Neural crest cell (in vitro differentiated cells): ENCODE results near the gene CPNE5. TPM values are rescaled to one million over a fixed set of nuclear protein-coding genes. Genes with fewer than 3 reads are reported as not detected.

Source experiments
- DNase-seq: peaks from one replicate; pipeline ENCODE4 v3.0.0; 2021; ENCODE audit warnings: low read depth, mixed read lengths, low spot score
- H3K27ac Mint-ChIP-seq: one replicate; pipeline ENCODE4 v1.8.0; 2021; ENCODE audit warnings: mild to moderate bottlenecking, mixed read lengths; ENCODE audit not compliant: unreplicated experiment
- H3K27me3 Mint-ChIP-seq: 2 replicates; pipeline ENCODE4 v1.8.0; 2021; ENCODE audit warnings: low read depth, mild to moderate bottlenecking, mixed read lengths
- H3K36me3 Mint-ChIP-seq: 2 replicates; pipeline ENCODE4 v1.8.0; 2021; ENCODE audit warnings: low read depth, mild to moderate bottlenecking, mixed read lengths
- H3K4me1 Mint-ChIP-seq: 2 replicates; pipeline ENCODE4 v1.8.0; 2021; ENCODE audit warnings: mixed read lengths
- H3K4me3 Mint-ChIP-seq: one replicate; pipeline ENCODE4 v1.8.0; 2021; ENCODE audit warnings: mild to moderate bottlenecking, mixed read lengths
- H3K9me3 Mint-ChIP-seq: 2 replicates; pipeline ENCODE4 v1.8.0; 2021; ENCODE audit warnings: mixed read lengths
- total RNA-seq: library from RNA; stranded (reverse); gene quantifications from 2 replicates; pipeline ENCODE4 v1.2.1, GENCODE V29; 2021
- TF ChIP-seq, protein P1 (sequence below): fragments of 200-600 bp; sonication (generic); conservative IDR thresholded peaks from 2 replicates; pipeline ENCODE4 v1.5.0; 2021; ENCODE audit warnings: antibody characterized with exemption, mild to moderate bottlenecking

Gene CPNE5
- total RNA-seq, 1 donor from 2014 or later = 0.54 TPM

- Mint-ChIP-seq H3K9me3 (no peaks in the 10 kb centered on the region), H3K4me3 (peak overlapping the region; percentile 36), H3K4me1 (peaks cover 26% of the 10 kb centered on the region), H3K27ac (no peak overlapping the region), H3K36me3 (no peaks in the 10 kb centered on the region), H3K27me3 (peaks cover 59% of the 10 kb centered on the region)
- TF ChIP-seq, protein P1, sequence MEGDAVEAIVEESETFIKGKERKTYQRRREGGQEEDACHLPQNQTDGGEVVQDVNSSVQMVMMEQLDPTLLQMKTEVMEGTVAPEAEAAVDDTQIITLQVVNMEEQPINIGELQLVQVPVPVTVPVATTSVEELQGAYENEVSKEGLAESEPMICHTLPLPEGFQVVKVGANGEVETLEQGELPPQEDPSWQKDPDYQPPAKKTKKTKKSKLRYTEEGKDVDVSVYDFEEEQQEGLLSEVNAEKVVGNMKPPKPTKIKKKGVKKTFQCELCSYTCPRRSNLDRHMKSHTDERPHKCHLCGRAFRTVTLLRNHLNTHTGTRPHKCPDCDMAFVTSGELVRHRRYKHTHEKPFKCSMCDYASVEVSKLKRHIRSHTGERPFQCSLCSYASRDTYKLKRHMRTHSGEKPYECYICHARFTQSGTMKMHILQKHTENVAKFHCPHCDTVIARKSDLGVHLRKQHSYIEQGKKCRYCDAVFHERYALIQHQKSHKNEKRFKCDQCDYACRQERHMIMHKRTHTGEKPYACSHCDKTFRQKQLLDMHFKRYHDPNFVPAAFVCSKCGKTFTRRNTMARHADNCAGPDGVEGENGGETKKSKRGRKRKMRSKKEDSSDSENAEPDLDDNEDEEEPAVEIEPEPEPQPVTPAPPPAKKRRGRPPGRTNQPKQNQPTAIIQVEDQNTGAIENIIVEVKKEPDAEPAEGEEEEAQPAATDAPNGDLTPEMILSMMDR = no peak
- DNase-seq = no peak
Observed at GRCh38 chr6:36837686-36838085, 1.6 kb downstream of the CPNE5 start.

DNA sequence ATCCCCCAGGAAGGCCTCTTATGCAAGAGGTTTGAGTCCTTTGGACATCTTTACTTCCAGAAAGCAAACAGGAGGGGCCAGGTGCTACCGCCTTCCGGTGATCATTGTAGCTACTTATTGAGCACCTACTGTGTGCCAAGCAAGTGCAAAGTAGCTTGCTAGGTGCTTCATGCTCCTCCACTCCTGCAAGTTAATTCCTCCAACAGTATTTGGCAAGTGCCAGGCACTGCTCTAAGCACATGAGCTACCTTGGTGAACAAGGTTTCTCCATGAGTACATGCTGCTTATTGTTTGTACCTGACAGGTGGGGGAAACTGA lies 2.3 kb downstream of the CPNE5 start:
- Mint-ChIP-seq H3K4me3 (no peak overlapping the region), H3K27me3 (peaks cover 59% of the 10 kb centered on the region), H3K36me3 (no peaks in the 10 kb centered on the region), H3K27ac (no peak overlapping the region), H3K9me3 (no peaks in the 10 kb centered on the region), H3K4me1 (peaks cover 26% of the 10 kb centered on the region)
- no peak for DNase-seq
- TF ChIP-seq, protein P1 = no peak

DNA sequence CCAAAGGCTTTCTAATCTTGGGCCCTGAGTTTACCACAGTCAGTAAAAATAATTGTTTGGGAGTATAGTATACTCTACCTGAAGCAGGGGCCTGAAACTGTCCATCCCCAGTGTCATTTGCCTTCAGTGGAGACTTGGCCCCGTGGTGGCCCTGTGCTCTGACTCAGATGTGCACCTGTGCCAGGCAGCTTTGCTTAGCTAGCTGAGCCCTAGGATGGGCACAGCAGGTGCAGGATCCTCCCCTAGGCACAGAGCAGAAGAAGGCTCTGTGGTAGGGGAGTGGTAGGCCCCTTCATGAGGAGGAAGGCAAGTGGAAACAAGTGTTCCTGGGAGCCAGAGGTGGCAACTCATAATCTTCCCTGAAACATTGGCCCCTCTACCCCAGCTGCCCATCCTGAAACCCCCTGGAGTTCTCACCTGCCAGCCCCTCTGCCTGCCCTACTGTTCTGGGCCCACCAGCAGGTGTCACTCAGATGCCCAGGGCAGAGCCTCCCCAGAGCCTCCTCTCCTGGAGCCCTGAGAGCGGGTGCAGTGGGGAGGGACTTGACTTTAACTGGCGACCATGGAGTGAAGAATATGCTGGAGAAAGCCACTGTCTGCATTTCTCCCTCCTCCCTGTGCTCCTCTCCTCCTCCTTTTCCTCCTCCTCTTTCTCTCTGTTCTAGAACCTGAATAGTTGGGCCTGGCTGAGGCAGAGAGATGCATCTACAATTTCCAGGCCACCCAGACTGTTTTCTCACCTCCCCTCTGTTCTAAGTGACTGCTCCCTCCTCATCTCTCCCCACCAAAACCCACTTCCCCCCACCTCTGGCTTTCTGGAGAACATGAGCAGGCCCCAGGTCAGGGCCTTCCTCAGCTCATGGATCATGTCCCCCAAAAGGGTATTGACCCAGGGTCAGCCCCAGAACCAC lies 2.9 kb downstream of the CPNE5 start:
- H3K27me3 Mint-ChIP-seq = peaks cover 59% of the 10 kb centered on the region
- DNase-seq = no peak
- TF ChIP-seq, protein P1 = no peak
- H3K36me3 Mint-ChIP-seq = no peaks in the 10 kb centered on the region
- H3K9me3 Mint-ChIP-seq = no peaks in the 10 kb centered on the region
- no peak overlapping the region for H3K4me3 Mint-ChIP-seq
- H3K4me1 Mint-ChIP-seq = peaks cover 26% of the 10 kb centered on the region
- no peak overlapping the region for H3K27ac Mint-ChIP-seq

DNA sequence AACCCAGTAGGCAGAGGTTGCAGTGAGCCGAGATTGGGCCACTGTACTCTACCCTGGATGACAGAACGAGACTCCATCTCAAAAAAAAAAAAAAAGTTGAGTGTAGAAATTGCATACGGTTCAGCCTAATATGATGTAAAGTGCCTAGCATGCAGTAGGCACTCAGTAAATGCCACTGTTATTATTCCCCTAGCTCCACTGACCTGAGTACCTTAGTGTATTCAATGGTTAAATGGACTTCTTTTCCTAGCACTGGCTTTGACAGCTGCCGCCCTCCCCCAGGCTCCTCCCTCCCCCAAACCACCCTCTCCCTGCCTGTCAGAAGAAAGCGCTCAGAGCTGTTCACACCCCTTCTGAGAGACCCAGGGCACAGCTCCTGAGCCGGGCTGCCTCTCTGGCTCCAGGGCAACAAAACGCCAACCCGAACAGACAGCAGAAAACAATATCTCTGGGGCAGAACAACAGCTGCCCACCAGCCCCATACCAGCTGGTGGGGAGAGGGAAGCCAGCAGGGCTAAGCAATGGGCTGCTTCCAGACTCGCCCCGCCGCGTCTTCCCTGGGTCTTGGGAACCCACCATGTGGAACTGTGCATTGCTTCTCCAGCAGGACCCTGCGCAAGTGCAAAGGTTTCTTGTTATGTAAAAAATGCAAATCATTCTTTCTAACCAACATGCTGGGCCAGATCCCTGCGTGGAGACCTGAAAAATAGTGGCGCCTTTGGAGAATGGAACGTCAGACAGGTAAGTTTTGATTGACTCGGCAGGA lies 4.5 kb downstream of the CPNE5 start:
- Mint-ChIP-seq H3K4me3 (peak overlapping the region; percentile 50), H3K36me3 (no peaks in the 10 kb centered on the region), H3K27ac (no peak overlapping the region), H3K27me3 (peaks cover 45% of the 10 kb centered on the region), H3K4me1 (peaks cover 20% of the 10 kb centered on the region), H3K9me3 (no peaks in the 10 kb centered on the region)
- no peak for DNase-seq
- TF ChIP-seq, protein P1 = no peak

- DNase-seq = no peak
- TF ChIP-seq, protein P1 = no peak
- no peaks in the 10 kb centered on the region for H3K9me3 Mint-ChIP-seq
- H3K27me3 Mint-ChIP-seq = peaks cover 32% of the 10 kb centered on the region
- H3K4me1 Mint-ChIP-seq = peaks cover 13% of the 10 kb centered on the region
- no peaks in the 10 kb centered on the region for H3K36me3 Mint-ChIP-seq
- H3K4me3 Mint-ChIP-seq = no peak overlapping the region
- no peak overlapping the region for H3K27ac Mint-ChIP-seq
Observed at GRCh38 chr6:36833182-36833789, 6.0 kb downstream of the CPNE5 start.
